SK-N-SH (cell line): Measurements from ENCODE around the gene CTBP2. TPM values are rescaled to one million over a fixed set of nuclear protein-coding genes. Genes with fewer than 3 reads are reported as not detected.

Source experiments
- CTCF ChIA-PET: fragments of 300-600, 350-600 bp; formaldehyde crosslinking; extraction: SDS; loops from one replicate; lab custom pipeline; 2021; lab: Yijun Ruan, JAX
- POLR2A ChIA-PET: fragments of 350-600 bp; sonication (Branson Sonifier 250); formaldehyde crosslinking; extraction: SDS; loops from one replicate; lab custom pipeline; 2020; ENCODE audit warnings: antibody characterized with exemption, inconsistent platforms; lab: Yijun Ruan, JAX
- DNase-seq: peaks from one replicate; pipeline ENCODE4 v3.0.0; 2012
- H2AFZ ChIP-seq: fragments of 200-600 bp; sonication (generic); 2 replicates; pipeline ENCODE4 v1.8.1; 2016; ENCODE audit warnings: antibody characterized with exemption, mild to moderate bottlenecking, low read depth
- H3F3A ChIP-seq: fragments of 200-600 bp; sonication (generic); replicated peaks from 2 replicates; pipeline ENCODE3; 2016; ENCODE audit warnings: antibody characterized with exemption, mild to moderate bottlenecking; ENCODE audit not compliant: insufficient read depth
- H3K27ac ChIP-seq, 2 experiments: fragments of 200-500 bp in 1 of 2; fragments of 200-600 bp in 1 of 2; sonication (Bioruptor generic) in 1 of 2; sonication (generic), shearing (Covaris generic) in 1 of 2; 2 replicates each; pipeline versions ENCODE4 v1.5.1 to v1.6.1; 2014 to 2016; ENCODE audit warnings: low read depth in 2 of 2, inconsistent platforms in 1 of 2, low read length in 1 of 2, mild to moderate bottlenecking in 1 of 2, mixed read lengths in 1 of 2
- H3K27me3 ChIP-seq: fragments of 200-600 bp; sonication (generic), shearing (Covaris generic); 2 replicates; pipeline ENCODE4 v1.6.1; 2016; ENCODE audit warnings: mixed run types; ENCODE audit not compliant: insufficient read depth
- H3K36me3 ChIP-seq, 2 experiments: fragments of 200-500 bp in 1 of 2; fragments of 200-600 bp in 1 of 2; sonication (Bioruptor generic) in 1 of 2; sonication (generic) in 1 of 2; replicated peaks in 1 of 2; 2 replicates each; pipeline versions ENCODE3 to v1.5.1; 2014 to 2016; ENCODE audit warnings: low read length in 1 of 2, mild to moderate bottlenecking in 1 of 2; ENCODE audit not compliant: insufficient read depth in 2 of 2, control insufficient read depth in 1 of 2
- H3K4me1 ChIP-seq, 2 experiments: fragments of 200-500 bp in 1 of 2; fragments of 200-600 bp in 1 of 2; sonication (Bioruptor generic) in 1 of 2; sonication (generic), shearing (Covaris generic) in 1 of 2; 2 replicates each; pipeline versions ENCODE4 v1.5.1 to v1.6.1; 2014 to 2016; ENCODE audit warnings: low read depth in 1 of 2, low read length in 1 of 2, mixed run types in 1 of 2; ENCODE audit not compliant: insufficient read depth in 2 of 2, control insufficient read depth in 1 of 2
- H3K4me2 ChIP-seq: fragments of 200-600 bp; sonication (generic), shearing (Covaris generic); 2 replicates; pipeline ENCODE4 v1.6.1; 2017; ENCODE audit warnings: mixed run types
- H3K4me3 ChIP-seq, 2 experiments: fragments of 200-500 bp in 1 of 2; fragments of 200-600 bp in 1 of 2; sonication (Bioruptor generic) in 1 of 2; sonication (generic), shearing (Covaris generic) in 1 of 2; 2 replicates each; pipeline versions ENCODE4 v1.5.1 to v1.8.1; 2014 to 2016; ENCODE audit warnings: low read depth in 2 of 2, inconsistent platforms in 1 of 2, low read length in 1 of 2, mild to moderate bottlenecking in 1 of 2, mixed read lengths in 1 of 2, moderate library complexity in 1 of 2
- H3K79me2 ChIP-seq: fragments of 200-600 bp; sonication (generic); 2 replicates; pipeline ENCODE4 v1.8.1; 2017; ENCODE audit warnings: mild to moderate bottlenecking; ENCODE audit not compliant: insufficient read depth
- H3K9ac ChIP-seq: fragments of 200-600 bp; sonication (generic); 2 replicates; pipeline ENCODE4 v1.6.1; 2017; ENCODE audit warnings: mixed run types
- H3K9me2 ChIP-seq: fragments of 200-600 bp; sonication (generic); 2 replicates; pipeline ENCODE4 v1.6.1; 2017; ENCODE audit warnings: mixed run types
- H3K9me3 ChIP-seq: fragments of 200-600 bp; sonication (generic); 2 replicates; pipeline ENCODE4 v1.6.1; 2017; ENCODE audit warnings: mixed run types, mild to moderate bottlenecking, moderate library complexity
- H4K20me1 ChIP-seq: fragments of 200-600 bp; sonication (generic); 2 replicates; pipeline ENCODE4 v1.6.1; 2017; ENCODE audit warnings: mild to moderate bottlenecking, mixed run types; ENCODE audit not compliant: insufficient read depth
- EZH2phosphoT487 ChIP-seq: fragments of 200-600 bp; sonication (generic); IDR thresholded peaks from 2 replicates; pipeline ENCODE4 v1.6.1; 2017; ENCODE audit warnings: low read depth, mixed run types, mild to moderate bottlenecking, antibody characterized with exemption, moderate library complexity, borderline replicate concordance
- FOSL2 ChIP-seq: IDR thresholded peaks from 2 replicates; pipeline ENCODE4 v1.4.0; 2012; ENCODE audit warnings: low read depth, mild to moderate bottlenecking, moderate library complexity, borderline replicate concordance
- FOXJ3 ChIP-seq: sonication (generic); formaldehyde crosslinking; IDR thresholded peaks from 2 replicates; pipeline ENCODE4 v1.5.1; 2020; ENCODE audit warnings: mild to moderate bottlenecking, missing genetic modification reagents
- FOXM1 ChIP-seq: IDR thresholded peaks from 2 replicates; pipeline ENCODE4 v1.4.0; 2012; ENCODE audit warnings: low read depth, mild to moderate bottlenecking
- JUND ChIP-seq: IDR thresholded peaks from 2 replicates; pipeline ENCODE4 v1.4.0; 2012
- NFIC ChIP-seq: IDR thresholded peaks from 2 replicates; pipeline ENCODE4 v1.4.0; 2012; ENCODE audit warnings: borderline replicate concordance
- NRF1 ChIP-seq: IDR thresholded peaks from 2 replicates; pipeline ENCODE4 v1.6.1; 2012; ENCODE audit warnings: low read depth, mild to moderate bottlenecking, low read length
- REST ChIP-seq: IDR thresholded peaks from 2 replicates; pipeline ENCODE4 v1.6.1; 2012; ENCODE audit warnings: mild to moderate bottlenecking, low read depth, low read length, moderate library complexity
- RFX5 ChIP-seq: IDR thresholded peaks from 2 replicates; pipeline ENCODE4 v1.6.1; 2012; ENCODE audit warnings: mild to moderate bottlenecking, improper control_type of control experiment, low read length
- RXRA ChIP-seq: IDR thresholded peaks from 2 replicates; pipeline ENCODE4 v1.4.0; 2012; ENCODE audit warnings: low read depth, mild to moderate bottlenecking, borderline replicate concordance
- SIN3A ChIP-seq: IDR thresholded peaks from 2 replicates; pipeline ENCODE4 v1.6.1; 2012; ENCODE audit warnings: low read depth, mild to moderate bottlenecking, low read length, moderate library complexity, borderline replicate concordance
- SMC3 ChIP-seq: IDR thresholded peaks from 2 replicates; pipeline ENCODE4 v1.6.1; 2012; ENCODE audit warnings: low read depth, low read length, improper control_type of control experiment
- YY1 ChIP-seq: IDR thresholded peaks from 2 replicates; pipeline ENCODE4 v1.4.0; 2012; ENCODE audit warnings: low read depth, mild to moderate bottlenecking
- ZBTB33 ChIP-seq: IDR thresholded peaks from 2 replicates; pipeline ENCODE4 v1.4.0; 2012; ENCODE audit warnings: low read depth, borderline replicate concordance
- WGBS: methylation state at CpG from one replicate; pipeline ENCODE4 v1.1.6; 2017; ENCODE audit warnings: low lambda C conversion rate; 5-methylcytosine and 5-hydroxymethylcytosine counted together
- polyA plus RNA-seq, 3 experiments: library from polyadenylated mRNA; depleted of rRNA; stranded (reverse); fragments of >200 nt; gene quantifications; 2 replicates each; pipeline ENCODE4 v1.2.3, GENCODE V29; 2012
- TF ChIP-seq, protein P1 (sequence below): IDR thresholded peaks from 2 replicates; pipeline ENCODE4; 2012
- TF ChIP-seq, protein P2 (sequence below): fragments of 150-350 bp; IDR thresholded peaks from 2 replicates; pipeline ENCODE4 v1.6.1; 2017; ENCODE audit warnings: antibody characterized with exemption, low read length, low read depth, borderline replicate concordance

CTBP2 gene
- polyA plus RNA-seq, 1 of the 3 experiments (the other 2 are of a cell fraction) = 69.7 TPM

- H4K20me1 ChIP-seq = peaks cover 90% of the 10 kb centered on the region
- 93% methylated on average over 4 of the region's 4 CpGs for WGBS
- TF ChIP-seq RFX5 (no peak), EZH2phosphoT487 (no peak), ZBTB33 (no peak)
- peaks cover 2 to 5% of the 10 kb centered on the region in 2 experiments; a peak in 3 of 4 replicates for H3K4me1 ChIP-seq
- no peak overlapping the region for H3K27ac ChIP-seq
- no peaks in the 10 kb centered on the region for H3K9me3 ChIP-seq
- ChIA-PET CTCF (interaction anchor here (0.8 kb wide), 2 partner anchors 10 to 31 kb away, joined by 3 to 4 read pairs; no protein-coding TSS in a partner anchor), POLR2A (no interaction called here)
- H3K79me2 ChIP-seq = peaks cover 100% of the 10 kb centered on the region
- H3K9ac ChIP-seq = no peak overlapping the region
- no peaks in the 10 kb centered on the region for H3K27me3 ChIP-seq
- no peak for DNase-seq
- peaks cover 0 to 6% of the 10 kb centered on the region in 2 experiments for H3K36me3 ChIP-seq
- no peak overlapping the region for H2AFZ ChIP-seq
- no peak overlapping the region for H3K4me3 ChIP-seq
- H3K4me2 ChIP-seq = no peak overlapping the region
- H3F3A ChIP-seq = peaks cover 4% of the 10 kb centered on the region
- H3K9me2 ChIP-seq = no peaks in the 10 kb centered on the region
Measured at GRCh38 chr10:124961248-124961570, 199.2 kb downstream of the CTBP2 start.

DNA sequence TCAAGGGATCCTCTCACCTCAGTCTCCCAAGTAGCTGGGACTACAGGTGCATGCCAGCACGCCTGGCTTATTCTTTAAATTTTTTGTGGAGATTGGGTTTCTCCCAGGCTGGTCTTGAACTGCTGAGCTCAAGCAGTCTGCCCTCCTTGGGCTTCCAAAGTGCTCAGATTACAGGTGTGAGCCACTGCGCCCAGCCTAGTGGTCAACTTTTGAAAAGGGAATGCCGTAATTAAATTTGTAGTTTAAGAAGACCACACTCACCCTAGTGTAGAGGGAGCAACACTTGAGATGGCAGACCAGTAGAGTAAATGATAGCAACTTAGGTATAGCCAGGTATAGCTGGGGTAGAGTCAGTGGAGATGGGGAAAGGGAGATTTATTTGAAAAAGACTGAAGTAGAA is 200.8 kb downstream of the CTBP2 start:
- Histone ChIP-seq H3K4me1 (peaks cover 2 to 5% of the 10 kb centered on the region in 2 experiments; a peak in 3 of 4 replicates), H3K36me3 (peaks cover 0 to 5% of the 10 kb centered on the region in 2 experiments), H3K9me2 (no peaks in the 10 kb centered on the region), H3K79me2 (peaks cover 100% of the 10 kb centered on the region), H3F3A (peaks cover 4% of the 10 kb centered on the region), H3K9me3 (no peaks in the 10 kb centered on the region), H4K20me1 (peaks cover 89% of the 10 kb centered on the region), H3K9ac (no peak overlapping the region), H3K27ac (no peak overlapping the region), H3K27me3 (no peaks in the 10 kb centered on the region), H2AFZ (no peak overlapping the region), H3K4me3 (no peak overlapping the region), H3K4me2 (no peak overlapping the region)
- CTCF ChIA-PET = interaction anchor here (1.4 to 1.6 kb wide), 2 partner anchors 89 to 102 kb away, joined by 3 to 5 read pairs; no protein-coding TSS in a partner anchor
- DNase-seq = no peak
- TF ChIP-seq ZBTB33 (no peak), REST (no peak), FOXJ3 (no peak), NFIC (no peak), NRF1 (no peak), SIN3A (no peak), FOSL2 (no peak), RXRA (no peak), FOXM1 (no peak), YY1 (no peak), SMC3 (no peak), JUND (no peak)
- TF ChIP-seq, protein P1, sequence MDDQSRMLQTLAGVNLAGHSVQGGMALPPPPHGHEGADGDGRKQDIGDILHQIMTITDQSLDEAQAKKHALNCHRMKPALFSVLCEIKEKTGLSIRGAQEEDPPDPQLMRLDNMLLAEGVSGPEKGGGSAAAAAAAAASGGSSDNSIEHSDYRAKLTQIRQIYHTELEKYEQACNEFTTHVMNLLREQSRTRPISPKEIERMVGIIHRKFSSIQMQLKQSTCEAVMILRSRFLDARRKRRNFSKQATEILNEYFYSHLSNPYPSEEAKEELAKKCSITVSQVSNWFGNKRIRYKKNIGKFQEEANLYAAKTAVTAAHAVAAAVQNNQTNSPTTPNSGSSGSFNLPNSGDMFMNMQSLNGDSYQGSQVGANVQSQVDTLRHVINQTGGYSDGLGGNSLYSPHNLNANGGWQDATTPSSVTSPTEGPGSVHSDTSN = no peak
- TF ChIP-seq, protein P2, sequence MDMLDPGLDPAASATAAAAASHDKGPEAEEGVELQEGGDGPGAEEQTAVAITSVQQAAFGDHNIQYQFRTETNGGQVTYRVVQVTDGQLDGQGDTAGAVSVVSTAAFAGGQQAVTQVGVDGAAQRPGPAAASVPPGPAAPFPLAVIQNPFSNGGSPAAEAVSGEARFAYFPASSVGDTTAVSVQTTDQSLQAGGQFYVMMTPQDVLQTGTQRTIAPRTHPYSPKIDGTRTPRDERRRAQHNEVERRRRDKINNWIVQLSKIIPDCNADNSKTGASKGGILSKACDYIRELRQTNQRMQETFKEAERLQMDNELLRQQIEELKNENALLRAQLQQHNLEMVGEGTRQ = no peak
- 98% methylated on average over 3 of the region's 3 CpGs for WGBS
- POLR2A ChIA-PET = no interaction called here
